Esophagus squamous epithelium (tissue), 5 donors: ENCODE measurements around the gene C22orf31. TPM values are rescaled to one million over a fixed set of nuclear protein-coding genes. Genes with fewer than 3 reads are reported as not detected.

ENCODE experiments used
- DNase-seq: peaks from one replicate; lab custom pipeline; 2025; lab: John Stamatoyannopoulos, UW
- H3K27ac ChIP-seq, 4 donors: fragments of 200-600 bp; sonication (generic); one replicate each; pipeline ENCODE4 v1.5.1; 2016 to 2019; ENCODE audit warnings: mild to moderate bottlenecking in 1 of 4
- H3K27me3 ChIP-seq, 4 donors: fragments of 200-600 bp; sonication (generic); 1 replicate in 3 of 4; 2 replicates in 1 of 4; pipeline versions ENCODE4 v1.5.1 to v1.6.0; 2017 to 2021; ENCODE audit warnings: antibody characterized with exemption in 1 of 4
- H3K36me3 ChIP-seq, 3 donors: fragments of 200-600 bp; sonication (generic); one replicate each; pipeline ENCODE4 v1.5.1; 2016 to 2019
- H3K4me1 ChIP-seq, 3 donors: fragments of 200-600 bp; sonication (generic); one replicate each; pipeline ENCODE4 v1.5.1; 2017 to 2019
- H3K4me3 ChIP-seq, 4 donors: fragments of 200-600 bp; sonication (generic); 1 replicate in 3 of 4; 2 replicates in 1 of 4; pipeline ENCODE4 v1.5.1; 2016 to 2019; ENCODE audit warnings: mild to moderate bottlenecking in 2 of 4, moderate library complexity in 1 of 4
- H3K9me3 ChIP-seq, 3 donors: fragments of 200-600 bp; sonication (generic); one replicate each; pipeline ENCODE4 v1.5.1; 2016 to 2019
- CTCF ChIP-seq, 6 experiments: fragments of 450-650 bp in 4 of 6; fragments of 200-600 bp in 2 of 6; sonication (generic) in 2 of 6; IDR thresholded peaks; one replicate each; pipeline ENCODE4 v1.5.1; 2016 to 2019; ENCODE audit warnings: antibody characterized with exemption in 6 of 6, mild to moderate bottlenecking in 4 of 6, moderate library complexity in 4 of 6
- POLR2A ChIP-seq, 4 donors: fragments of 450-650 bp; IDR thresholded peaks; one replicate each; pipeline ENCODE4 v1.6.1; 2017; ENCODE audit warnings: antibody characterized with exemption in 4 of 4, mild to moderate bottlenecking in 4 of 4, moderate library complexity in 3 of 4
- WGBS, 2 donors: methylation state at CpG; one replicate each; pipeline ENCODE4 v1.1.5; 2018; 5-methylcytosine and 5-hydroxymethylcytosine counted together
- intact Hi-C: fragments of 100-400 bp; cut with DNase I; formaldehyde crosslinking; loops from one replicate; pipeline ENCODE4 v1.15.0; 2022
- total RNA-seq, 4 donors: library from RNA; depleted of rRNA; stranded (reverse); fragments of >200 nt; gene quantifications; one replicate each; pipeline ENCODE4 v1.1.0, GENCODE V29; 2016
- donor health status: DM: yes; HTN: yes; CAD: no.

Gene C22orf31
- total RNA-seq, 4 donors from 2014 or later, result 0.38 TPM; not detected in 3

- no peak for DNase-seq
- Histone ChIP-seq H3K27me3 (no peaks in the 10 kb centered on the region), H3K9me3 (no peaks in the 10 kb centered on the region), H3K36me3 (peaks cover 7 to 67% (median 15%) of the 10 kb centered on the region in 3 donors), H3K4me3 (no peak overlapping the region), H3K27ac (peak overlapping the region in 1 of 4 donors; percentile 21), H3K4me1 (peaks cover 0 to 25% (median 9%) of the 10 kb centered on the region in 3 donors)
- no peak for TF ChIP-seq POLR2A (IDR thresholded peaks at IDR 0.05)
- no peak for TF ChIP-seq CTCF (IDR thresholded peaks at IDR 0.05)
- intact Hi-C loops, result no loop called here
- 90 to 98% methylated on average over 14 to 22 of the region's 31 CpGs for WGBS, 2 donors
Observed at GRCh38 chr22:29048822-29049654, 12.6 kb downstream of the C22orf31 start.

GRCh38 chr22:29044657-29045176 is 16.9 kb downstream of the C22orf31 start:
- H3K27me3 ChIP-seq, result no peaks in the 10 kb centered on the region
- TF ChIP-seq CTCF (IDR thresholded peaks at IDR 0.05) (no peak), POLR2A (IDR thresholded peaks at IDR 0.05) (no peak)
- intact Hi-C loops, result loop anchor here (5.0 kb wide), 1 partner anchor 187 kb away; no protein-coding TSS in a partner anchor
- no peaks in the 10 kb centered on the region for H3K9me3 ChIP-seq
- H3K36me3 ChIP-seq, result peaks cover 7 to 55% (median 7%) of the 10 kb centered on the region in 3 donors
- peaks cover 11 to 55% (median 26%) of the 10 kb centered on the region in 3 donors for H3K4me1 ChIP-seq
- 39 to 42% methylated on average over 6 to 10 of the region's 13 CpGs for WGBS, 2 donors
- no peak for DNase-seq
- no peak overlapping the region for H3K4me3 ChIP-seq
- H3K27ac ChIP-seq, result peak overlapping the region; percentile 40 to 85 (median 68)

GRCh38 chr22:29043906-29044575 is 17.6 kb downstream of the C22orf31 start:
- peaks cover 11 to 49% (median 26%) of the 10 kb centered on the region in 3 donors for H3K4me1 ChIP-seq
- H3K4me3 ChIP-seq, result no peak overlapping the region
- H3K36me3 ChIP-seq, result peaks cover under 1 to 49% (median 4%) of the 10 kb centered on the region in 3 donors
- TF ChIP-seq CTCF (IDR thresholded peaks at IDR 0.05), result no peak
- no peaks in the 10 kb centered on the region for H3K9me3 ChIP-seq
- no peak for DNase-seq
- WGBS, 2 donors, result 40 to 45% methylated on average over 7 of the region's 7 CpGs
- H3K27ac ChIP-seq, result peak overlapping the region; percentile 40 to 85 (median 68)
- intact Hi-C loops, result loop anchor here (5.0 kb wide), 1 partner anchor 187 kb away; no protein-coding TSS in a partner anchor
- no peaks in the 10 kb centered on the region for H3K27me3 ChIP-seq

- Histone ChIP-seq H3K4me1 (peaks cover 11 to 49% (median 26%) of the 10 kb centered on the region in 3 donors), H3K4me3 (no peak overlapping the region), H3K9me3 (no peaks in the 10 kb centered on the region), H3K27ac (peak overlapping the region in 2 of 4 donors; percentile 2 to 37), H3K27me3 (no peaks in the 10 kb centered on the region), H3K36me3 (peaks cover 0 to 22% (median 0%) of the 10 kb centered on the region in 3 donors)
- no peak for DNase-seq
- intact Hi-C loops, result loop anchor here (5.0 kb wide), 1 partner anchor 184 kb away; no protein-coding TSS in a partner anchor
- no peak for TF ChIP-seq POLR2A (IDR thresholded peaks at IDR 0.05)
- no peak for TF ChIP-seq CTCF (IDR thresholded peaks at IDR 0.05)
- 4 to 23% methylated on average over 2 of the region's 2 CpGs for WGBS, 2 donors
Observed at GRCh38 chr22:29041408-29041807, 20.2 kb downstream of the C22orf31 start.
